Spleen (tissue), 11 donors: Measurements from ENCODE around the gene OGDHL. TPM values are rescaled to one million over a fixed set of nuclear protein-coding genes. Genes with fewer than 3 reads are reported as not detected.

Experiments
- DNase-seq: peaks from one replicate; pipeline ENCODE4 v3.0.0-alpha.2; 2020
- H3K27ac ChIP-seq, 8 donors: fragments of 200-600 bp; sonication (generic) in 7 of 8; 1 replicate in 4 of 8; 2 replicates in 4 of 8; pipeline versions ENCODE4 v1.5.0 to v1.8.0; 2016 to 2021; ENCODE audit warnings: inconsistent platforms in 4 of 8, mild to moderate bottlenecking in 4 of 8, moderate library complexity in 1 of 8
- H3K27me3 ChIP-seq, 7 donors: fragments of 200-600 bp; sonication (generic) in 6 of 7; replicated peaks in 1 of 7; 1 replicate in 4 of 7; 2 replicates in 3 of 7; pipeline versions ENCODE4 v1.5.0 to v1.8.0; 2016 to 2021; ENCODE audit warnings: inconsistent platforms in 3 of 7, mild to moderate bottlenecking in 1 of 7
- H3K36me3 ChIP-seq, 6 donors: fragments of 200-600 bp; sonication (generic) in 5 of 6; 1 replicate in 4 of 6; 2 replicates in 2 of 6; pipeline versions ENCODE4 v1.5.0 to v1.8.0; 2016 to 2021; ENCODE audit warnings: inconsistent platforms in 2 of 6
- H3K4me1 ChIP-seq, 6 donors: fragments of 200-600 bp; sonication (generic) in 5 of 6; 1 replicate in 3 of 6; 2 replicates in 3 of 6; pipeline versions ENCODE4 v1.5.0 to v1.8.0; 2016 to 2021; ENCODE audit warnings: inconsistent platforms in 3 of 6
- H3K4me3 ChIP-seq, 8 donors: fragments of 200-600 bp; sonication (generic) in 7 of 8; 1 replicate in 4 of 8; 2 replicates in 4 of 8; pipeline versions ENCODE4 v1.5.0 to v1.8.0; 2016 to 2021; ENCODE audit warnings: inconsistent platforms in 4 of 8, mild to moderate bottlenecking in 4 of 8, moderate library complexity in 2 of 8
- H3K9me3 ChIP-seq, 8 donors: fragments of 200-600 bp; sonication (generic) in 7 of 8; 1 replicate in 4 of 8; 2 replicates in 4 of 8; pipeline versions ENCODE4 v1.5.0 to v1.8.0; 2016 to 2021; ENCODE audit warnings: inconsistent platforms in 4 of 8
- POLR2A ChIP-seq, 3 donors: fragments of 450-650 bp; IDR thresholded peaks; one replicate each; pipeline ENCODE4 v1.5.1; 2017; ENCODE audit warnings: antibody characterized with exemption in 3 of 3, mild to moderate bottlenecking in 1 of 3
- POLR2AphosphoS5 ChIP-seq, 3 donors: sonication (generic); formaldehyde crosslinking; IDR thresholded peaks; one replicate each; pipeline ENCODE4 v1.5.1; 2017; ENCODE audit warnings: antibody characterized with exemption in 3 of 3
- WGBS, 5 donors: extraction: QIAGEN DNeasy Blood & Tissue Kit in 3 of 5; methylation state at CpG; one replicate each; pipeline versions ENCODE4 v1.1.5 to v1.1.7; 2013 to 2018; 5-methylcytosine and 5-hydroxymethylcytosine counted together
- intact Hi-C: fragments of 100-400 bp; cut with DNase I; formaldehyde crosslinking; loops from one replicate; pipeline ENCODE4 v1.15.0; 2023; ENCODE audit warnings: low total_unique reads
- polyA plus RNA-seq, 3 donors: library from polyadenylated mRNA; stranded (reverse); fragments of 200-250 nt; gene quantifications; one replicate each; pipeline ENCODE4 v1.2.1, GENCODE V29; 2013
- total RNA-seq, 7 donors: library from RNA; depleted of rRNA in 3 of 7; stranded (reverse); fragments of >200 nt in 3 of 7; fragmentation: NEBNext Ultra II Directional in 4 of 7; extraction: Animal tissue kit (Norgen Biotek cat#: 25700) in 4 of 7; gene quantifications; one replicate each; pipeline versions ENCODE4 v1.1.0 to v1.2.1, GENCODE V29; 2016 to 2021
- TF ChIP-seq, protein P1 (sequence below), 11 experiments: fragments of 200-600 bp in 7 of 11; fragments of 450-650 bp in 4 of 11; sonication (generic) in 4 of 11; IDR thresholded peaks in 8 of 11; conservative IDR thresholded peaks in 3 of 11; 1 replicate in 7 of 11; 2 replicates in 4 of 11; pipeline versions ENCODE4 v1.4.0 to v1.8.0; 2016 to 2021; ENCODE audit warnings: antibody characterized with exemption in 11 of 11, inconsistent platforms in 4 of 11, mild to moderate bottlenecking in 1 of 11
- donor health status: healthy with polysubstance abuse.
- donor health status: DM: no; HTN: no; CAD: no; lungs with moderate emphysema.
- donor health status: DM: no; HTN: no; CAD: no.
- donor health status: Bipolar disorder and iron deficiency.
- donor health status: healthy.
- donor health status: DM: no; HTN: no; CAD: no.
- donor health status: DM: yes; HTN: yes; CAD: no.

OGDHL gene
- total and polyA plus RNA-seq, 10 donors: 0.09 to 1.6 (median 0.19) TPM; not detected in 2

DNA sequence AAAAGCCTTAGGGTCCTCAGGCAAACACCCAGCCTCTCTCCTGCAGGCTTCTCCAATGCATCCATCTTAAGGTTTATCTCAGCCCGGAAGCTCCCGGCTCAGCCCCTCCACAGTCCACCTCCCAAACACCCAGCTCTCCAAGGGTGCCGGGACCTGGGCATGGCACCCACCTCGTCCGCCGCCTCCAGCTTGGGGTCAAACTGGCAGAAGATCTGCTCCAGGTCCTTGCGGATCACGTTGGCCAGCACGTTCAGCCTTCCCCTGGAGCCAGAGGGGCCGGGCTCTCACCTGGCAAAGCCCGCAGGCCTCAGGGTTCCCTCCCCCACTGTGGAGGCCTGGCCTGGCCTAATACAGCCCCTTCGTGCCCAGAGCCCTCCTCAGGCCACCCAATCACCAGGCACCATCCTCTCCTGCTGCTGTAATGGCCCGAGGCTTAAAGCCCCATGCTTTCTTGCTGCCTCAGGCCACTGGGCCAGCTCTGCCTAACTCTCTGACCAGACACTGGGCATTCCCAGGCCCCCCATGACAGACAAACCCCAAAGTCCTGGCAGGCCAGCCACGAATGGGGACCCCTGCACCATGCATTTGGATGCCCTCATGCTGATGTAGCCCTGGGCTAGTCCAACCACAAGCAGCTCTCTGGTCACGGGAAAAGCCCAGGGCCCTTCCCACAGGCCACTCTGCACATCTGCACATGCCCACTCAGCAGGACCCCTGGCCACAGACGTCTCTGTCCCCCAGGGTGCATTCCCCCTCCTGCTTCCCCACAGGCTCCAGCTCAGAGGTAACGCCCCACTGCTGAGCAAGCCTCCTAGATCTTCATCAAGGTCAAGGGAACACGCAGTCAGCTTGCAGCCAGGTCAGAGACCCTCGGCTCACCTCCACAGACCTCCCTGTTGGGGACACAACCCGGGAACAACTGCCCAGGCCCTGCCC lies 12.3 kb downstream of the OGDHL start:
- intact Hi-C loops: no loop called here
- Histone ChIP-seq H3K9me3 (no peaks in the 10 kb centered on the region), H3K4me3 (no peak overlapping the region), H3K36me3 (no peaks in the 10 kb centered on the region), H3K27me3 (peaks cover 0 to 44% (median 0%) of the 10 kb centered on the region in 7 donors), H3K4me1 (no peaks in the 10 kb centered on the region), H3K27ac (no peak overlapping the region)
- no peak for TF ChIP-seq POLR2A (IDR thresholded peaks at IDR 0.05)
- TF ChIP-seq, protein P1, sequence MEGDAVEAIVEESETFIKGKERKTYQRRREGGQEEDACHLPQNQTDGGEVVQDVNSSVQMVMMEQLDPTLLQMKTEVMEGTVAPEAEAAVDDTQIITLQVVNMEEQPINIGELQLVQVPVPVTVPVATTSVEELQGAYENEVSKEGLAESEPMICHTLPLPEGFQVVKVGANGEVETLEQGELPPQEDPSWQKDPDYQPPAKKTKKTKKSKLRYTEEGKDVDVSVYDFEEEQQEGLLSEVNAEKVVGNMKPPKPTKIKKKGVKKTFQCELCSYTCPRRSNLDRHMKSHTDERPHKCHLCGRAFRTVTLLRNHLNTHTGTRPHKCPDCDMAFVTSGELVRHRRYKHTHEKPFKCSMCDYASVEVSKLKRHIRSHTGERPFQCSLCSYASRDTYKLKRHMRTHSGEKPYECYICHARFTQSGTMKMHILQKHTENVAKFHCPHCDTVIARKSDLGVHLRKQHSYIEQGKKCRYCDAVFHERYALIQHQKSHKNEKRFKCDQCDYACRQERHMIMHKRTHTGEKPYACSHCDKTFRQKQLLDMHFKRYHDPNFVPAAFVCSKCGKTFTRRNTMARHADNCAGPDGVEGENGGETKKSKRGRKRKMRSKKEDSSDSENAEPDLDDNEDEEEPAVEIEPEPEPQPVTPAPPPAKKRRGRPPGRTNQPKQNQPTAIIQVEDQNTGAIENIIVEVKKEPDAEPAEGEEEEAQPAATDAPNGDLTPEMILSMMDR (IDR thresholded peaks at IDR 0.05 in 8 of 11, conservative IDR thresholded peaks at IDR 0.05 in 3 of 11): no peak
- no peak for TF ChIP-seq POLR2AphosphoS5 (IDR thresholded peaks at IDR 0.05)
- peak; percentile 64 for DNase-seq
- WGBS, 5 donors: 80 to 89% (median 81%) methylated on average over 16 to 20 of the region's 20 CpGs

DNA sequence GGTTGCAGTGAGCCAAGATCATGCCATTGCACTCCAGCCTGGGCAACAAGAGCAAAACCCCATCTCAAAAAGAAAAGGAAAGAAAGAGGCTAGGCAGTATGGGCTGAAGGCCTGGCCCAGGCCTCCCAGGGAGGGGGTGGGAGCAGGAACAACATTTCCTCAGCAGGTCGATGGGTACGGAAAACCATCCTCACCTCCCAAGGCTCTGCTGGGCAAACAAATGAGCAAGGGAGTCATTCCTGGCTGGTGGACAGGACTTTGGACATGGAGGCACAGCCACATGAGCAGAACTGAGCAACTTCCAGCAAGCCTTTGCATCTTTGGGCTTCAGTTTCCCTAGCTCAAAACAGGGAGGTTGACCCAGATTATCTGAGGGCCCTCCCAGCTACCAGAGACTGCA lies 13.0 kb downstream of the OGDHL start:
- 83 to 100% (median 90%) methylated on average over 2 of the region's 2 CpGs for WGBS, 5 donors

DNA sequence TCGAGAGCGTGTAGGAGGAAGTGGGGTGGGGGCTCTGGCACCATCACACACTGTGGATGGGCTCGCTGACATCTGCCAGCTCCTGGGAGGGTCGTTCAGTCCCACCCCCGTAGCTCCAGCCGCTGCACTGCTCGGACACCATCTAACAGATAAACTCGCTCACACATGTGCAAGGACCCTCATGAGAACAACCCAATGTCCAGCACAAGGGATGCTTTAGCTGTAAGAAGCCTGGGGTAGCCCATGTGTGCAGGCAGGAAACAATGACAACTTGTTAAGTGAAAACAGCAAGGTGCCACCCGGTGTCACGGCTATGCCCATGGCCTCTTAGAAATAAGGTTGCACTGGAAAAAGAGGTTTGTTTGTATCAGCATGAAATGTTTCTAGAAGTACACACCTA lies 14.1 kb downstream of the OGDHL start:
- Histone ChIP-seq H3K27ac (no peak overlapping the region), H3K9me3 (no peaks in the 10 kb centered on the region), H3K4me1 (no peaks in the 10 kb centered on the region), H3K27me3 (peaks cover 0 to 47% (median 0%) of the 10 kb centered on the region in 7 donors), H3K36me3 (no peaks in the 10 kb centered on the region), H3K4me3 (no peak overlapping the region)
- DNase-seq: peak; percentile 54
- no peak for TF ChIP-seq POLR2A (IDR thresholded peaks at IDR 0.05)
- no peak for TF ChIP-seq POLR2AphosphoS5 (IDR thresholded peaks at IDR 0.05)
- TF ChIP-seq, protein P1 (IDR thresholded peaks at IDR 0.05 in 8 of 11, conservative IDR thresholded peaks at IDR 0.05 in 3 of 11): no peak
- intact Hi-C loops: no loop called here
- WGBS, 5 donors: 72 to 74% (median 73%) methylated on average over 10 of the region's 10 CpGs

More for the DNA sequence above, 13.0 kb downstream of the OGDHL start:
- no peak overlapping the region for H3K4me3 ChIP-seq
- DNase-seq: no peak
- H3K27me3 ChIP-seq: peaks cover 0 to 47% (median 0%) of the 10 kb centered on the region in 7 donors
- no peaks in the 10 kb centered on the region for H3K9me3 ChIP-seq
- no peaks in the 10 kb centered on the region for H3K4me1 ChIP-seq
- no peak overlapping the region for H3K27ac ChIP-seq
- no peak for TF ChIP-seq POLR2A (IDR thresholded peaks at IDR 0.05)
- no peak for TF ChIP-seq POLR2AphosphoS5 (IDR thresholded peaks at IDR 0.05)
- TF ChIP-seq, protein P1 (IDR thresholded peaks at IDR 0.05 in 8 of 11, conservative IDR thresholded peaks at IDR 0.05 in 3 of 11): no peak
- intact Hi-C loops: no loop called here
- H3K36me3 ChIP-seq: no peaks in the 10 kb centered on the region

DNA sequence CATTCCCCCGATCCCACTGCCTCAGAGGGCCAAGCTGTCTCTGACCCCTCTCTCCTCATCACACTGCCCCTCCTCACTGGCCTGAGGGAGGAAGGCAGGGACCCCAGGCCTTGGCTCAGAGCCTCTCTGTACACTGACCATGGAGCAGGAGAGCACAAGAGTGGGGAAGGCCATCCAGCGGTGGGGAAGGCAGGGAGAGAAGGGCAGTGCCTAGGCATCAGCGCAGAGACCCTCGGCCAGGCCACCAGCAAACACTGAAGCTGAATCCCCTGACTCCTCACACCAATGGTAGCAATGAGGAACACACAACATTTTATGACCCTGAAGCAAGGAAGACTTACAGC lies 14.8 kb downstream of the OGDHL start:
- 81 to 95% (median 87%) methylated on average over 4 of the region's 4 CpGs for WGBS, 5 donors
- H3K4me3 ChIP-seq: no peak overlapping the region
- no peaks in the 10 kb centered on the region for H3K36me3 ChIP-seq
- H3K9me3 ChIP-seq: no peaks in the 10 kb centered on the region
- peaks cover 0 to 43% (median 0%) of the 10 kb centered on the region in 7 donors for H3K27me3 ChIP-seq
- DNase-seq: peak; percentile 49
- no peaks in the 10 kb centered on the region for H3K4me1 ChIP-seq
- intact Hi-C loops: no loop called here
- H3K27ac ChIP-seq: no peak overlapping the region
- TF ChIP-seq, protein P1 (IDR thresholded peaks at IDR 0.05 in 8 of 11, conservative IDR thresholded peaks at IDR 0.05 in 3 of 11): no peak
- TF ChIP-seq POLR2AphosphoS5 (IDR thresholded peaks at IDR 0.05) (no peak), POLR2A (IDR thresholded peaks at IDR 0.05) (no peak)
